NCI-H1417 (cell line): ENCODE data around the gene LRMDA.

ENCODE experiments used
- DNase-seq, 3 experiments: peaks; one replicate each; lab custom pipeline; 2025; lab: John Stamatoyannopoulos, UW

The LRMDA gene

GRCh38 chr10:75672111-75672671 is 240.8 kb downstream of the LRMDA start:
- DNase-seq = no peak

- DNase-seq = no peak
Measured at GRCh38 chr10:75672842-75673241, 241.4 kb downstream of the LRMDA start.

DNA sequence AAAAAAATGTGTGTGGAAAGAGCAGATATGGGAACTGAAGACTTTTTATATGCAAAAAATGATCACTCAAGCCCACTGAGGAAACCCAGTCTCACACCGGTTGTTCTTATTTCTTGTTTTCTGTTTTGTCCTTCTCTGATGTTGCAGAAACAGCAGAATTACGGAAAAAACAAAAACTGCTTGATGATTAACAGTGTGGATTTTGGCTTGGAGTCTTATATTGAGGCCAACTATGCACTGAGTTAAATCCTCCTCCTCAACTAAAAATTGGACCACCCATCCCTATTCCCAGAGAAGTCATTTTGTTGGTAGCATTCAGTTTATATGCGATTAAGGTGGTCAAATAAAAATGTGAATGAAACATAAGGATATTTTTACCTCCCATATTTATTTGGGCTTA is 246.1 kb downstream of the LRMDA start:
- DNase-seq = no peak

DNA sequence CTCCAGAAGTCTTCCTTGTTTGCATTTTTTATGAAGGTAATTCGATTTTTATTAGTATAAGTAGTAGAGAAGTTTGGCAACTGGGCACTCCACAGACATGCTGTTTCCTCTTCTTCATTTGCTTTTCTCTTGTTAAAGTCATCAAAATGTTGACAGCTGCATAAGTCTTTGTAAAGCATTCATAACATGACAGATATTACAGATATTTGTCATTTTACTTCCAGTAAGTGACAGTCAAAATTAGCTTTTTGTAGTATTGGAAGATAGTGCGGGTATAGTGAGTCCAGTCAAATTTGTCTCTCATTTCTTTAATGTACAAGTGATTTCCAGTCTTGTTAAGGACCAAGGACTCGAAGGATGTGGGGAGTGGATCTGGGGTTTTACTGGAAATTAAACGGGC is 247.1 kb downstream of the LRMDA start:
- DNase-seq = no peak

DNA sequence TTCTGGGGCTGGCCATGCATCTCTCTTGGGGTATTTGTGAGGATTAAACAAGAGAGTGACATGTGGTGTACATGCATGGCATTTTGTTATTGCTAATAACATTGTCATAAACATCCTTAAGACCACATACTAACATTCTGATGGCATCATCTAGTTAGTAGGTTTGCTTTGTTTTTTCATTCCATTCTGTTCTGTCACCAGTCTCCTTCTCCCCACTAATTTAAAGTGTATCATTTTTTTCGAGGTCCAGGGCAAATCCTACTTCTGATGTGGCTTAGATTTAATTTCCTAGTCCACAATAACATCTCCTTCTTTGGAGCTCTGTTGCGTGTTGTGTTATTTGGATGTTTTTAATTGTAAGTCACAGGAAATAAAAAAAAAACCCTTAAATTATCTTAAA is 248.1 kb downstream of the LRMDA start:
- DNase-seq = no peak

DNA sequence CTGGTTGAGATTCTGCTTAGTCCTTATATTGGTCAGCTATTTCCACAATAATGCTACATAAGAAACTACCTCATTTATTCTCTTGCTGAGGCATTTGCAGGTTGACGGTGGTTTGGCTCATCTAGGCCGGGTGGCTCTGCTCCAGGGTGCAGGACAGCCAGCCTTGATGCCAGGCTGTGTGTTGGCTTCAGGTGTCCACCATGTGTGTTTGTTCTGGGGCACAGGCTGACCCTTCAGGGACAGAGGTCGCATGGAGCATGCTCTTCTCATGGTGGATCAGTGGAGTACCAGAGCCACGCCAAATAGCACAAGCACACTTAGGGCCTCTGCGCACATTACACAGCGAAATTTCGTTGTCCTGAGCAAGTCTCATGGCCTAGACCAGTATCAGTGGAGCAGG is 249.9 kb downstream of the LRMDA start:
- DNase-seq = no peak

DNA sequence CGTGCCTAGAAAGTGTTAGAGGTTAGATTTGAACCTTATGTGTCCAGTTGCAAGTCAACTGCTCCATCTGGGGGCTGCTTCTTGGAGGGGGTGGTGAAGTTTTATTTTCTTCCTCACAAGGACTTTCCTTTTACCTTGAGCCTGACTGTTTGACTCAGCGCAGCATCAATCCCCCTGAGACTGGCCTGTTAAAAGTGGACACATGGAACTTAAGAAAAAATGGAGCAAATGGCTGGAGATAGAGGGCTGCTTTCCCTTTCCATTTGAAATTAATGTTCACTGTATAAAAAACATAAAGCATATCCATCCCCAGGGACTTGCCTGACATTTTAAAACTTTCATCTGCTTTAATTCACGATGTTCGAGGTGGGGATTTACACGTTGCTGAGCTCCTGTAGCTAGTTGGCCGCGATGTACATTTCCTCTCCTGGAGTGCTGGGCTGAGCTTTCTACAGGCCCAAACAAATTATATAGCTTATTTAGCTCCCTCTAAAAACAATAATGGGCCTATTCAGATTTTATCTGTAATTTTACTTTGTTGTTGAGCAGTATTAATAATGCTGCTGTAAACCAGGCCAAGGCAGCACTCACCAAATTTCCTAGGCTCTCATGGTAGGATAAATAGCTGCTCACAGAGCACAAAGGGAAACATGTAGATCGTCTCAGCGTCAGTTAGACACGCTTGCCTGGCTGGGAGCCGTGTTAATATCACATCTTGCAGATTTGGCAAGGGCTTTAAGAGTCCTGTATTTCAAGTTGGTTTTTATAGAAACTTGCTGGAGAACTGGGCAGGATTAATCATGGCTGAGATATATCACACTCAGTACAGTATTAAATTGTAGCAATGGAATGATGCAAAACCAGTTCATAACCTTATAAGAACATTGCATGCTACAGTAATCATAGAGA is 251.5 kb downstream of the LRMDA start:
- DNase-seq = no peak

DNA sequence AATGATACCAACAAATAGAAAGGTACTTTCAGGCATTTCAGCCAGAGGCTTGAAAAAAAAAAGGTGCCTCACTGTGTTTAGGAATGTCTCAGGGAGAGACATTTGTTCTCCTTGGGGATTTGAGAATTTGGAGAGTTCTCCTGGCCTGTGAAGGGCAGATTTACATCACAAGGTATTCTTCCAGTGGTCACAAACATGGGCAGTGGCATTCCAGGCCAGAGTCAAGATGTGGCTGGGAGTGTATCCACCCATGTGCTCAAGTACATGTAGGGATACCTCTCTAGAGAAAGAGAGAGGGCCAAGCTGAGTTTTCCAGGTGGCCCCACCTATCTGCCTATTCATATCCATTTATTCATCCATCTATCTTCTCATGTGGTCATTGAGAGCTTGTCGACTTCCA is 253.8 kb downstream of the LRMDA start:
- no peak for DNase-seq

- DNase-seq = no peak
Measured at GRCh38 chr10:75688506-75689300, 257.3 kb downstream of the LRMDA start.

- DNase-seq = no peak
Measured at GRCh38 chr10:75693489-75693888, 262.1 kb downstream of the LRMDA start.

DNA sequence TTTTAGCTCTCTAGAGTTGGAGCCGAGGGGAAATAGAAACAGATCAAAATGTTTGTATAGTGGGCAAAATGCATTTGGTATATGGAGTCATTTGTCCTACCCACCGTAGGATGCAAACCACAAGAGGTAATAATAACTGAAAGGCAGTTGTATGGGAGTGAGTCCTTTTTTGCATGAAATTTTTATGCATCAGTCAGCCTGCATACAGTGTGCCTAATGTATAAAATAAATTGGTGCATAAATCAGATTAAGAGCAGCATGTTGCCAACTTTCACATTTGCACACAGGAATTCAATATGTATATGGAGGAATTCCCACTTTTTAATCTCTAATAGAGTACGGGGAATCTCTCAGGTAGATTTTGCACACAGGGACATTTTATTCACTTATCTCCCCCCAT is 262.8 kb downstream of the LRMDA start:
- no peak for DNase-seq

DNA sequence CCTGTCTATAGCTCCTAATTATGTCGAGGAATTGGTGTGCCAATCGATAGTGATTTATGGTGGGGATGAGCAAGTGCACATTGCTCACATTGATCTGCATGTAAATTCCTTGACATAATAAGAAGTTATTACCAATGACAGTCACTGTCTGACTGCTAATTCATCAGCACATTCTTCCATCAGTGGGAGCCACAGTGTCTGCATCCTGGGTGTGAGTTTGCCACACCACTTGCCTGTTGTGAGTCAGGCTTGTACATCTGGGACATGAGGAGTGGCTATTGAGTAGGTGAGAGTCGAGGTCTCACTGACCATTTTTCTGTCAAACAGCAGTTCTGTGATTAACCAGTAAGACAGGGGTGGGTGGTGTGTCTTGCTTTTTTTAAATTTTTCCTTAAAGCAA is 263.4 kb downstream of the LRMDA start:
- no peak for DNase-seq

GRCh38 chr10:75695994-75696393 is 264.6 kb downstream of the LRMDA start:
- DNase-seq = no peak

- DNase-seq = no peak
Measured at GRCh38 chr10:75696536-75696935, 265.1 kb downstream of the LRMDA start.

DNA sequence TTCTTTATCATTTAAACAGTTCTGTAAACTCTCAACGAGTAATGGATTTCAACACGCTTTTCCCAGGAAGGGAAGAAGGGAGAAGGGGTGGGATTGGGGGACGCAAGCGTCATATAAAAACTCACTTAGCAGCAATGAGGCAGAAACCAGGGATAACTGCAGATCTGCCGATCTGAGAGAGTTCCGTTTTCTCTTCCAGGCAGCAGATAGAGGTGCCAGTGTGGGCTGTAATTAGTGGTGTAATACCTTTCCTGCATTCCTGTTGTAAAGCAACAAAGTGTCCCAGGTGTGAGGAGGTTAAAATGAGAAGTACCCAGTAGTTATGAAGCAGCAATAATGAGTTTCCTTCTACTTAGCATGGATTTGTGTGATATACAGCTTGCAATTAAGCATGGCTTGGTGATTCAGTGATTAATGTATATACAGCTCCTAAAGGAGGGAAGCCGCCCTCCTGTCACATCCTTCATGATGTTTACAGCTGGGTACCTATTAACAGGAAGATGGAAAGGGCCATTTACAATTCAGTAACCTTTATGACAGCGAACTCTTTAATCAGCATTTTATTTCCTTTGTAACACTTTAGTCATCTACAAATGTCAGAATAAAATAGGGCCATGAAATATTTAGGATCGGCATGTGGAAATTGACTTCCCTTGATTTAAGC is 271.9 kb downstream of the LRMDA start:
- DNase-seq = peak in 2 of 3 experiments; percentile 41 to 73

DNA sequence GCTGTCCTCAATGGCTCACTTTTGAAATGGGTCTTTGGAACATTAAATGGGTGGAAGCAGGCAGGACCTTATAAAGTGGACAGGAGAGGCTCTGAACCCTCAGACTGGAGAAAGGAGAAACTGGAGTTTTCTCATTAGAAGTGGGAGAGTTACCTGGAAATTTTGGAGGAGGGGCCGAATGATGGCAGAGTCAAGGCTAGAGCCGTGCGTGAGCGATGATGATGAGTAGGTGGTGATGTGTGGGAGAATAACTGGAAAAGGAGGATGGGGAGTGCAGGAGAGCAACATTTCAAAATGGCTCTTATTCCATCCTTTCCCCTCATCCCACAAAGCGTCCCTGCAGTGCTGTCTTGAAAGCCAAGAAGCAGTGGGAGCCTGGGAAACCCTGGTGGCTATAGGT is 274.0 kb downstream of the LRMDA start:
- DNase-seq = no peak

GRCh38 chr10:75707080-75707840 is 275.8 kb downstream of the LRMDA start:
- no peak for DNase-seq

- DNase-seq = peak; percentile 33 to 81 (median 67)
Measured at GRCh38 chr10:75708060-75708459, 276.6 kb downstream of the LRMDA start.

DNA sequence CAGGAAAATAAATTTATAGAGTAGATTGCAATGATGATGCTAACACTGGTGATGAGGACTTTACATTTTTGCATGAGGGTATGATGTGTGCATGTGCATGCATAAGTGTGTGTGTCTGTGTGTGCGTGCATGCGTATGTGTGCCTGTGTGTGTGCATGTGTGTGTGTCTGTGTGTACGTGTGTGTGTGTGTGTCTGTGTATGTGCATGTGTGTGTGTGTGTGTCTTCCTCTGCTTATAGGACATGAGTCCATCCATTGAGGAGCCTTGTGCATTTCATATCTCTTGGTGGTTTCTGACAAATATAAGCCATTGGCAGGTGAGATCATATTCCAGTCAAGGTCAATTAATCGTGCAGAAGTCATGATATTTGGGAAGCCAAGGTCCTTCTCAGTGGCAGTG is 277.8 kb downstream of the LRMDA start:
- DNase-seq = no peak

GRCh38 chr10:75709811-75710210 is 278.4 kb downstream of the LRMDA start:
- no peak for DNase-seq

DNA sequence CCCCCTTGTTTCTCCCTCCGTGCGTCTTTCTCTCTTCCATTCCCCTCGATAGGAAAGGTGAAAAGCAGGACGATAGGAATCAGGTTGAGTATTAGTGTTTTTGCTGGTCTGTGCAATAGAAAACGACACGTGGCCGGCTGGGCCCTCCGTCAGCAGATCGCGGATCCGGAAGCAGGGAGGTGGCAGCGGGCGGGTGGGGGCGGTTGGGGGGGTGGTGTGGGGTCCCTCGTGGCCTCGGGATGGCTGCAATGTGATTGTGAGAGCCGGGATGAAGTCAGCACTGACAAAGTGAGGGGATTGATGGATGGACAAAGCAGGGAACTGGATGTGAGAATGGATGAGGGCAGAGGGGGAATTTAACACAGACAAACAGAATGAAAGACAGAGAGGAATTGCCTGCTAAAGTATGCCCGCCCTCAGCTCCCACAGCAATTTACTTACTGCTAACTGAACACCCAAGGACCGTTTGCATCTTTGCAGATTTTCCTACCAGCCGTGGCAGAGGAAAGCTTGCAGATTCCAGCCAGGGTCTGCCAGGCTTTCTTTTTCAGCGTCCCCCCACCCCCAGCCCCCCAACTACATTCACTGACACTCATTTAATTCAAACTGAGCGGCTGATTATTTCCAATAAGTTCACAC is 280.9 kb downstream of the LRMDA start:
- peak in 1 of 3 experiments; percentile 32 for DNase-seq
